CD14-positive monocyte (primary cell): ENCODE results near the gene IQSEC3. TPM values are rescaled to one million over a fixed set of nuclear protein-coding genes. Genes with fewer than 3 reads are reported as not detected.
A peak's percentile ranks its signal among the peaks of the same experiment; 100 is the strongest.

ENCODE experiments used
- DNase-seq, 3 donors: peaks; one replicate each; pipeline ENCODE4 v3.0.0-alpha.2; 2011 to 2022
- H2AFZ ChIP-seq: 2 replicates; pipeline ENCODE4 v1.6.0; 2012; ENCODE audit warnings: mild to moderate bottlenecking, low read depth, low read length, inconsistent platforms; ENCODE audit not compliant: insufficient read depth, poor library complexity, severe bottlenecking
- H3K27ac ChIP-seq, 2 donors: 1 replicate in 1 of 2; 2 replicates in 1 of 2; pipeline ENCODE4 v1.5.1; 2012 to 2013; ENCODE audit warnings: low read length in 2 of 2, control low read depth in 1 of 2, inconsistent platforms in 1 of 2, low read depth in 1 of 2, mild to moderate bottlenecking in 1 of 2
- H3K27me3 ChIP-seq, 2 donors: one replicate each; pipeline versions ENCODE4 v1.6.0 to v1.6.1; 2011 to 2013; ENCODE audit warnings: low read length in 2 of 2; ENCODE audit not compliant: control insufficient read depth in 2 of 2, insufficient read depth in 2 of 2
- H3K36me3 ChIP-seq, 2 donors: replicated peaks in 1 of 2; 1 replicate in 1 of 2; 2 replicates in 1 of 2; pipeline versions ENCODE4 v1.5.1 to v1.6.1; 2012 to 2013; ENCODE audit warnings: low read length in 2 of 2, control low read depth in 1 of 2, inconsistent platforms in 1 of 2, mild to moderate bottlenecking in 1 of 2; ENCODE audit not compliant: insufficient read depth in 2 of 2, control insufficient read depth in 1 of 2
- H3K4me1 ChIP-seq, 2 donors: 1 replicate in 1 of 2; 2 replicates in 1 of 2; pipeline versions ENCODE4 v1.5.1 to v1.6.1; 2012 to 2013; ENCODE audit warnings: low read length in 2 of 2, control low read depth in 1 of 2, inconsistent platforms in 1 of 2, mild to moderate bottlenecking in 1 of 2, moderate library complexity in 1 of 2; ENCODE audit not compliant: insufficient read depth in 2 of 2, control insufficient read depth in 1 of 2
- H3K4me2 ChIP-seq: replicated peaks from 2 replicates; pipeline ENCODE3; 2012; ENCODE audit warnings: low read length, moderate library complexity, mild to moderate bottlenecking; ENCODE audit not compliant: poor library complexity, severe bottlenecking; ENCODE audit errors: extremely low read depth
- H3K4me3 ChIP-seq, 3 experiments: fragments of 200-600 bp in 1 of 3; sonication (generic) in 1 of 3; replicated peaks in 1 of 3; 1 replicate in 2 of 3; 2 replicates in 1 of 3; pipeline ENCODE4 v1.5.1; 2011 to 2013; ENCODE audit warnings: low read length in 3 of 3, mild to moderate bottlenecking in 3 of 3, control low read depth in 2 of 3, low read depth in 2 of 3, inconsistent platforms in 1 of 3, moderate library complexity in 1 of 3
- H3K79me2 ChIP-seq: 2 replicates; pipeline ENCODE4 v1.6.0; 2012; ENCODE audit warnings: mild to moderate bottlenecking, control low read depth, inconsistent platforms, low read length, moderate library complexity; ENCODE audit not compliant: insufficient read depth
- H3K9ac ChIP-seq: 2 replicates; pipeline ENCODE4 v1.6.0; 2017; ENCODE audit warnings: low read length, mild to moderate bottlenecking; ENCODE audit not compliant: insufficient read depth, poor library complexity, severe bottlenecking
- H3K9me3 ChIP-seq, 2 donors: replicated peaks in 1 of 2; 1 replicate in 1 of 2; 2 replicates in 1 of 2; pipeline versions ENCODE4 v1.5.1 to v1.6.1; 2012 to 2013; ENCODE audit warnings: low read length in 2 of 2, control low read depth in 1 of 2; ENCODE audit not compliant: control insufficient read depth in 1 of 2, insufficient read depth in 1 of 2
- H4K20me1 ChIP-seq: 2 replicates; pipeline ENCODE4 v1.6.0; 2012; ENCODE audit warnings: mild to moderate bottlenecking, low read length, control low read depth, moderate library complexity; ENCODE audit not compliant: insufficient read depth
- H3K27ac Mint-ChIP-seq, 7 donors: one replicate each; pipeline ENCODE4 v1.8.0; 2020; ENCODE audit warnings: mild to moderate bottlenecking in 7 of 7, mixed read lengths in 7 of 7, moderate library complexity in 6 of 7, inconsistent platforms in 2 of 7
- H3K27me3 Mint-ChIP-seq, 3 donors: one replicate each; pipeline ENCODE4 v1.8.0; 2021 to 2022; ENCODE audit warnings: low read depth in 3 of 3, mild to moderate bottlenecking in 3 of 3, mixed read lengths in 3 of 3, moderate library complexity in 3 of 3, inconsistent platforms in 1 of 3
- H3K36me3 Mint-ChIP-seq, 2 donors: one replicate each; pipeline ENCODE4 v1.8.0; 2020; ENCODE audit warnings: mixed read lengths in 2 of 2, inconsistent platforms in 1 of 2, mild to moderate bottlenecking in 1 of 2
- H3K4me1 Mint-ChIP-seq: one replicate; pipeline ENCODE4 v1.8.0; 2020; ENCODE audit warnings: mild to moderate bottlenecking, mixed read lengths
- H3K4me3 Mint-ChIP-seq, 2 donors: one replicate each; pipeline ENCODE4 v1.8.0; 2020; ENCODE audit warnings: mild to moderate bottlenecking in 2 of 2, mixed read lengths in 2 of 2, moderate library complexity in 1 of 2
- H3K9me3 Mint-ChIP-seq, 7 donors: one replicate each; pipeline ENCODE4 v1.8.0; 2020 to 2022; ENCODE audit warnings: mixed read lengths in 7 of 7, mild to moderate bottlenecking in 6 of 7, moderate library complexity in 6 of 7, inconsistent platforms in 2 of 7
- WGBS: methylation state at CpG from one replicate; pipeline ENCODE4 v1.1.5; 2013; ENCODE audit warnings: missing lambda C conversion rate; ENCODE audit not compliant: insufficient coverage; 5-methylcytosine and 5-hydroxymethylcytosine counted together
- intact Hi-C, 2 donors: fragments of 100-400 bp; cut with micrococcal nuclease; formaldehyde crosslinking; loops; one replicate each; pipeline versions ENCODE4 v1.15.0 to v1.15.1; 2023
- polyA plus RNA-seq, 3 donors: library from polyadenylated mRNA; depleted of rRNA in 1 of 3; unstranded in 2 of 3; stranded (reverse) in 1 of 3; fragments of 300-500 nt in 2 of 3; fragments of >200 nt in 1 of 3; fragmentation: Illumina TruSeq in 2 of 3; gene quantifications; 1 replicate in 2 of 3; 2 replicates in 1 of 3; pipeline ENCODE4 v1.2.3, GENCODE V29; 2012 to 2021
- TF ChIP-seq, protein P1 (sequence below): fragments of 200-600 bp; IDR thresholded peaks from one replicate; pipeline ENCODE4 v1.8.0; 2022; ENCODE audit warnings: antibody characterized with exemption, mild to moderate bottlenecking

Gene IQSEC3
- polyA plus RNA-seq, 3 donors: not detected

DNA sequence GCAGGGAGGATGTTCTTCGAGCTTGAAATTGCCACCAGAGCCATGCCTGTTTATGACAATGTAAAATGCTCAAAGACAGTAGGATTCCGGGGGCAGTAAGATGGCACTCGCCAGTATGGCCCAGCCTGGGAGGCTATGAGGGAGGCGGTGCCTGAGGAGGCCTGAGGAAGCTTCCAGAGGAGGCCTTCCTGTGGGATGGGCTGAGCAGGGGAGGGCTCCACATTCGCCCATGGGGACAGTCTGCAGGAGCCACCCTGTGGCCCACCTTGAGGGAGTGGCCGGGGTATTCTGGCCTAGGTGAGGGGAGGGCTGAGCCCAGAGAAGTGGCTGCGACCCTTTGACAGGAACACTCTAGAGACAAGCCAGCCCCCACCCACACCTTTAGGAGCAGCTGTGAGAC lies 50.7 kb downstream of the IQSEC3 start:
- H3K9me3 Mint-ChIP-seq: peaks cover 0 to 3% (median 0%) of the 10 kb centered on the region in 7 donors
- H3K9me3 ChIP-seq: no peaks in the 10 kb centered on the region
- intact Hi-C loops: no loop called here
- no peaks in the 10 kb centered on the region for H3K36me3 ChIP-seq
- H3K27ac Mint-ChIP-seq: no peak overlapping the region
- H3K36me3 Mint-ChIP-seq: no peaks in the 10 kb centered on the region
- H2AFZ ChIP-seq: no peak overlapping the region
- no peaks in the 10 kb centered on the region for H3K79me2 ChIP-seq
- H3K27me3 Mint-ChIP-seq: peaks cover 4 to 11% (median 11%) of the 10 kb centered on the region in 3 donors
- no peak overlapping the region for H3K9ac ChIP-seq
- H3K4me3 ChIP-seq: no peak overlapping the region
- H3K4me2 ChIP-seq: no peak overlapping the region
- no peak overlapping the region for H3K27ac ChIP-seq
- no peaks in the 10 kb centered on the region for H4K20me1 ChIP-seq
- no peaks in the 10 kb centered on the region for H3K27me3 ChIP-seq
- no peak overlapping the region for H3K4me3 Mint-ChIP-seq
- WGBS: 89% methylated on average over 4 of the region's 7 CpGs
- H3K4me1 Mint-ChIP-seq: peaks cover 6% of the 10 kb centered on the region
- H3K4me1 ChIP-seq: peaks cover 4 to 5% of the 10 kb centered on the region in 2 donors
- DNase-seq: no peak
- TF ChIP-seq, protein P1, sequence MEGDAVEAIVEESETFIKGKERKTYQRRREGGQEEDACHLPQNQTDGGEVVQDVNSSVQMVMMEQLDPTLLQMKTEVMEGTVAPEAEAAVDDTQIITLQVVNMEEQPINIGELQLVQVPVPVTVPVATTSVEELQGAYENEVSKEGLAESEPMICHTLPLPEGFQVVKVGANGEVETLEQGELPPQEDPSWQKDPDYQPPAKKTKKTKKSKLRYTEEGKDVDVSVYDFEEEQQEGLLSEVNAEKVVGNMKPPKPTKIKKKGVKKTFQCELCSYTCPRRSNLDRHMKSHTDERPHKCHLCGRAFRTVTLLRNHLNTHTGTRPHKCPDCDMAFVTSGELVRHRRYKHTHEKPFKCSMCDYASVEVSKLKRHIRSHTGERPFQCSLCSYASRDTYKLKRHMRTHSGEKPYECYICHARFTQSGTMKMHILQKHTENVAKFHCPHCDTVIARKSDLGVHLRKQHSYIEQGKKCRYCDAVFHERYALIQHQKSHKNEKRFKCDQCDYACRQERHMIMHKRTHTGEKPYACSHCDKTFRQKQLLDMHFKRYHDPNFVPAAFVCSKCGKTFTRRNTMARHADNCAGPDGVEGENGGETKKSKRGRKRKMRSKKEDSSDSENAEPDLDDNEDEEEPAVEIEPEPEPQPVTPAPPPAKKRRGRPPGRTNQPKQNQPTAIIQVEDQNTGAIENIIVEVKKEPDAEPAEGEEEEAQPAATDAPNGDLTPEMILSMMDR: no peak

DNA sequence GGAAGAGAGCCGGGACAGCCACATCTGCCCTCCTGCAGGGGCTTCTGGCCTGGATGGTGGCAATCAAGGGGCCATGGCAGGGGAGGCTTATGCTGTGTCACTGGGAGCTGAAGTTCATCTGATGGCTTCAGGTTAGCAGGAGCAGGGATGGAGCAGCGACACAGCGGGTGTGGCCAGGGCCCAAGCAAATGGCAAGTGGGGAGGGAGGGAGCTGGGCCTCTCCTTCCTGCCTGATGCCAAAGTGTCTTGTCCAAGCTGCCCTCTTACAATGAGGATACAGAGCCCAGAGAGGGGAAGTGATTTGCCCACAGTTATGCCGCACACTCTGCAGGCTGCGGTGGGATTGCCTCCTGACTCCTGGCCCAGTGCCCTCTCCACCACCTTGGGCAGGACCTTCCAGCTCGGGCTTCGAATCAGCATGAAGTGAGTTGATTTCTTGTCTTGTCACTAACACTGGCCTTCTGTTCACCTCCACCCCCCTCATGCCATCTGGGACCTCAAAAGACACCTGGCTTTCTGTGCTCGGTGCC lies 51.3 kb downstream of the IQSEC3 start:
- peaks cover 3 to 11% (median 11%) of the 10 kb centered on the region in 3 donors for H3K27me3 Mint-ChIP-seq
- H3K9me3 Mint-ChIP-seq: peaks cover 0 to 3% (median 0%) of the 10 kb centered on the region in 7 donors
- WGBS: 70% methylated on average over 3 of the region's 8 CpGs

More for the DNA sequence above, 51.3 kb downstream of the IQSEC3 start:
- Histone ChIP-seq H3K36me3 (no peaks in the 10 kb centered on the region), H2AFZ (no peak overlapping the region), H3K4me2 (no peak overlapping the region), H3K9me3 (no peaks in the 10 kb centered on the region), H4K20me1 (no peaks in the 10 kb centered on the region), H3K79me2 (no peaks in the 10 kb centered on the region), H3K4me3 (no peak overlapping the region), H3K27ac (no peak overlapping the region), H3K9ac (no peak overlapping the region), H3K4me1 (no peaks in the 10 kb centered on the region), H3K27me3 (no peaks in the 10 kb centered on the region)
- intact Hi-C loops: no loop called here
- DNase-seq: no peak
- peak overlapping the region in 2 of 7 donors; percentile 11 to 29 for H3K27ac Mint-ChIP-seq
- H3K36me3 Mint-ChIP-seq: no peaks in the 10 kb centered on the region
- peaks cover 2% of the 10 kb centered on the region for H3K4me1 Mint-ChIP-seq
- TF ChIP-seq, protein P1: no peak
- no peak overlapping the region for H3K4me3 Mint-ChIP-seq
